Left lung (tissue), 10 donors: Measurements from ENCODE around the gene TMEM108. TPM values are rescaled to one million over a fixed set of nuclear protein-coding genes. Genes with fewer than 3 reads are reported as not detected.

Experiments used
- ATAC-seq: fragments of 200-7000 bp; cut with Tn5 transposase; one replicate; pipeline ENCODE4 v1.9.1; 2020; ENCODE audit warnings: moderate library complexity
- DNase-seq, 4 donors: peaks; one replicate each; pipeline ENCODE4 v3.0.0-alpha.2; 2013 to 2020
- H3K27ac ChIP-seq, 2 donors: fragments of 200-600 bp; sonication (generic) in 1 of 2; one replicate each; pipeline versions ENCODE4 v1.5.0 to v1.8.0; 2020 to 2021
- H3K27me3 ChIP-seq, 2 donors: fragments of 200-600 bp; sonication (generic) in 1 of 2; one replicate each; pipeline versions ENCODE4 v1.5.0 to v1.8.0; 2020 to 2021
- H3K36me3 ChIP-seq, 2 donors: fragments of 200-600 bp; sonication (generic) in 1 of 2; one replicate each; pipeline versions ENCODE4 v1.5.0 to v1.8.0; 2020 to 2021
- H3K4me1 ChIP-seq, 2 donors: fragments of 200-600 bp; one replicate each; pipeline ENCODE4 v1.8.0; 2021
- H3K4me3 ChIP-seq, 2 donors: fragments of 200-600 bp; sonication (generic) in 1 of 2; one replicate each; pipeline versions ENCODE4 v1.5.0 to v1.8.0; 2020 to 2021; ENCODE audit warnings: mild to moderate bottlenecking in 1 of 2
- H3K9me3 ChIP-seq, 2 donors: fragments of 200-600 bp; sonication (generic) in 1 of 2; one replicate each; pipeline versions ENCODE4 v1.5.0 to v1.8.0; 2020 to 2021
- intact Hi-C, 2 donors: fragments of 100-400 bp; cut with DNase I; formaldehyde crosslinking; loops; one replicate each; pipeline versions ENCODE4 v1.11.2 to v1.14.2; 2022
- polyA plus RNA-seq, 6 donors: library from polyadenylated mRNA; unstranded; fragments of 120-200 nt; gene quantifications; one replicate each; pipeline ENCODE4 v1.2.1, GENCODE V29; 2013; ENCODE audit not compliant: insufficient read length in 6 of 6
- total RNA-seq, 2 donors: library from RNA; stranded (reverse); fragmentation: NEBNext Ultra II Directional; extraction: Animal tissue kit (Norgen Biotek cat#: 25700); gene quantifications; one replicate each; pipeline ENCODE4 v1.2.1, GENCODE V29; 2021
- TF ChIP-seq, protein P1 (sequence below), 2 donors: fragments of 200-600 bp; sonication (generic) in 1 of 2; IDR thresholded peaks; one replicate each; pipeline versions ENCODE4 v1.5.0 to v1.8.0; 2021; ENCODE audit warnings: antibody characterized with exemption in 2 of 2
- donor health status: DM: no; HTN: yes; CAD: no.
- donor health status: DM: no; HTN: no; CAD: no.

The TMEM108 gene
- total and polyA plus RNA-seq, 8 donors, result 18.5 to 58.8 (median 43.7) TPM

DNA sequence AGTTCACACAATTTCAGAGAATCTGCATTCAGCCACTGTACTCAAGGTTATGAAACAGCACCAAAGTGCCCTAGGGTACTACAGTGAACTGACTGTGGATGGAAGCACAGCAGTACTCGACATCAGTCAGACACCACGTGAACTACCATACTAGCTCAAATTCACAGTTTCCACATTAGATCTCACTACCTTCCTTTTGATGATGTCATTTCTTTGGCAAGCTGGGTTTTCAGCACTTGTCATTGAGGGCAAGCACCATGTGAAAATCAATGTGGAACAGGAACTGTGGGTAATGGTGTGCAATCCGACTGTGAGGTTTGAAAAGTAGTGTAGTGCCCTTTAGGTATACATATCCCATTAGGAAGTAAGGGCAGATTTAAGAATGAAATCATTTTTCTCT lies 251.1 kb downstream of the TMEM108 start:
- DNase-seq (no peak), ATAC-seq (no peak)
- intact Hi-C loops, result no loop called here
- no peak overlapping the region for H3K27ac ChIP-seq
- no peak overlapping the region for H3K4me3 ChIP-seq
- H3K4me1 ChIP-seq, result no peaks in the 10 kb centered on the region
- no peaks in the 10 kb centered on the region for H3K27me3 ChIP-seq
- no peaks in the 10 kb centered on the region for H3K9me3 ChIP-seq
- H3K36me3 ChIP-seq, result no peaks in the 10 kb centered on the region
- TF ChIP-seq, protein P1, sequence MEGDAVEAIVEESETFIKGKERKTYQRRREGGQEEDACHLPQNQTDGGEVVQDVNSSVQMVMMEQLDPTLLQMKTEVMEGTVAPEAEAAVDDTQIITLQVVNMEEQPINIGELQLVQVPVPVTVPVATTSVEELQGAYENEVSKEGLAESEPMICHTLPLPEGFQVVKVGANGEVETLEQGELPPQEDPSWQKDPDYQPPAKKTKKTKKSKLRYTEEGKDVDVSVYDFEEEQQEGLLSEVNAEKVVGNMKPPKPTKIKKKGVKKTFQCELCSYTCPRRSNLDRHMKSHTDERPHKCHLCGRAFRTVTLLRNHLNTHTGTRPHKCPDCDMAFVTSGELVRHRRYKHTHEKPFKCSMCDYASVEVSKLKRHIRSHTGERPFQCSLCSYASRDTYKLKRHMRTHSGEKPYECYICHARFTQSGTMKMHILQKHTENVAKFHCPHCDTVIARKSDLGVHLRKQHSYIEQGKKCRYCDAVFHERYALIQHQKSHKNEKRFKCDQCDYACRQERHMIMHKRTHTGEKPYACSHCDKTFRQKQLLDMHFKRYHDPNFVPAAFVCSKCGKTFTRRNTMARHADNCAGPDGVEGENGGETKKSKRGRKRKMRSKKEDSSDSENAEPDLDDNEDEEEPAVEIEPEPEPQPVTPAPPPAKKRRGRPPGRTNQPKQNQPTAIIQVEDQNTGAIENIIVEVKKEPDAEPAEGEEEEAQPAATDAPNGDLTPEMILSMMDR (IDR thresholded peaks at IDR 0.05), result no peak

DNA sequence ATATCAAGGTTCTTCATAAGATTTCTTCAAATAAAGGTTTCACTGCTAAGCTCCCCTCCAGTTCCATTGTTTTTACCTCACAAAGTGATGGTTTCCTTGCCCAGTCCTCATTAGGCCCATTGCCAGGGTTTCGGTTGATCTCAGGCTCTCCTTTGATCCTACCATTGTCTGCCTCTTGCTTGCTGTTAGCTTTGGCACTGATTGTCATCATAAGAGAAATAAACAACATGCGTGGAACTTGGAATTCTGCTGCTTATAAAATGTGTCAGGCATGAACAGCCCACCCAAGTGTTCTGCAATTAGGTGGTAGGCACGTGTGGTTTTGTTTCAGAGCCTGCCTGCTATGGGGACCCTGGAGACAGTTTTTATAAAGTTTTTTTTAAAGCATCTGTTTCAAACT lies 254.1 kb downstream of the TMEM108 start:
- ATAC-seq, result no peak
- Histone ChIP-seq H3K4me3 (no peak overlapping the region), H3K27me3 (no peaks in the 10 kb centered on the region), H3K4me1 (no peaks in the 10 kb centered on the region), H3K9me3 (no peaks in the 10 kb centered on the region), H3K36me3 (no peaks in the 10 kb centered on the region), H3K27ac (no peak overlapping the region)
- no peak for DNase-seq
- intact Hi-C loops, result no loop called here
- TF ChIP-seq, protein P1 (IDR thresholded peaks at IDR 0.05), result no peak

- DNase-seq (no peak), ATAC-seq (peak; percentile 60)
- no peaks in the 10 kb centered on the region for H3K9me3 ChIP-seq
- intact Hi-C loops, result no loop called here
- H3K4me3 ChIP-seq, result no peak overlapping the region
- no peaks in the 10 kb centered on the region for H3K36me3 ChIP-seq
- H3K4me1 ChIP-seq, result no peaks in the 10 kb centered on the region
- no peaks in the 10 kb centered on the region for H3K27me3 ChIP-seq
- TF ChIP-seq, protein P1 (IDR thresholded peaks at IDR 0.05), result no peak
- no peak overlapping the region for H3K27ac ChIP-seq
Observed at GRCh38 chr3:133293397-133294110, 255.4 kb downstream of the TMEM108 start.

- no peaks in the 10 kb centered on the region for H3K9me3 ChIP-seq
Observed at GRCh38 chr3:133294253-133294652, 256.1 kb downstream of the TMEM108 start.

GRCh38 chr3:133295199-133295901 lies 257.2 kb downstream of the TMEM108 start:
- no peak overlapping the region for H3K27ac ChIP-seq
- intact Hi-C loops, result no loop called here
- DNase-seq (no peak), ATAC-seq (peak; percentile 68)
- no peaks in the 10 kb centered on the region for H3K36me3 ChIP-seq
- H3K4me3 ChIP-seq, result no peak overlapping the region
- no peaks in the 10 kb centered on the region for H3K27me3 ChIP-seq
- TF ChIP-seq, protein P1 (IDR thresholded peaks at IDR 0.05), result no peak
- H3K4me1 ChIP-seq, result no peaks in the 10 kb centered on the region
- H3K9me3 ChIP-seq, result no peaks in the 10 kb centered on the region

More at GRCh38 chr3:133294253-133294652, 256.1 kb downstream of the TMEM108 start:
- Histone ChIP-seq H3K27ac (no peak overlapping the region), H3K4me1 (no peaks in the 10 kb centered on the region), H3K36me3 (no peaks in the 10 kb centered on the region), H3K27me3 (no peaks in the 10 kb centered on the region), H3K4me3 (no peak overlapping the region)
- DNase-seq (no peak), ATAC-seq (no peak)
- TF ChIP-seq, protein P1 (IDR thresholded peaks at IDR 0.05), result no peak
- intact Hi-C loops, result no loop called here
